Measurements from ENCODE around the gene ARHGEF17. TPM values are rescaled to one million over a fixed set of nuclear protein-coding genes. Genes with fewer than 3 reads are reported as not detected.

ARHGEF17 gene
- total RNA-seq, 1 donor from 2014 or later: 104 TPM

GRCh38 chr11:73295241-73295995 is 12.7 kb upstream of the ARHGEF17 start:
- TF ChIP-seq CTCF (IDR thresholded peaks at IDR 0.05): peak; percentile 92
- Mint-ChIP-seq H3K36me3 (ENCODE audit: unreplicated experiment) (no peaks in the 10 kb centered on the region), H3K9me3 (ENCODE audit: unreplicated experiment) (no peaks in the 10 kb centered on the region), H3K4me1 (ENCODE audit: unreplicated experiment) (peaks cover 5% of the 10 kb centered on the region), H3K4me3 (ENCODE audit: unreplicated experiment) (no peak overlapping the region), H3K27ac (ENCODE audit: unreplicated experiment) (no peak overlapping the region), H3K27me3 (ENCODE audit: unreplicated experiment) (peaks cover 3% of the 10 kb centered on the region)
- DNase-seq (ENCODE audit: extremely low spot score, unreplicated experiment): peak; percentile 92

- Mint-ChIP-seq H3K27me3 (ENCODE audit: unreplicated experiment) (peaks cover 3% of the 10 kb centered on the region), H3K4me1 (ENCODE audit: unreplicated experiment) (peaks cover 8% of the 10 kb centered on the region), H3K27ac (ENCODE audit: unreplicated experiment) (no peak overlapping the region), H3K9me3 (ENCODE audit: unreplicated experiment) (no peaks in the 10 kb centered on the region), H3K36me3 (ENCODE audit: unreplicated experiment) (no peaks in the 10 kb centered on the region), H3K4me3 (ENCODE audit: unreplicated experiment) (no peak overlapping the region)
- DNase-seq (ENCODE audit: extremely low spot score, unreplicated experiment): no peak
- TF ChIP-seq CTCF (IDR thresholded peaks at IDR 0.05): no peak
Observed at GRCh38 chr11:73295996-73296318, 12.1 kb upstream of the ARHGEF17 start.

- no peak overlapping the region for H3K4me3 Mint-ChIP-seq (ENCODE audit: unreplicated experiment)
- peaks cover 3% of the 10 kb centered on the region for H3K27me3 Mint-ChIP-seq (ENCODE audit: unreplicated experiment)
- no peaks in the 10 kb centered on the region for H3K36me3 Mint-ChIP-seq (ENCODE audit: unreplicated experiment)
- H3K27ac Mint-ChIP-seq (ENCODE audit: unreplicated experiment): no peak overlapping the region
- TF ChIP-seq CTCF (IDR thresholded peaks at IDR 0.05): no peak
- DNase-seq (ENCODE audit: extremely low spot score, unreplicated experiment): no peak
- H3K9me3 Mint-ChIP-seq (ENCODE audit: unreplicated experiment): no peaks in the 10 kb centered on the region
- peaks cover 8% of the 10 kb centered on the region for H3K4me1 Mint-ChIP-seq (ENCODE audit: unreplicated experiment)
Observed at GRCh38 chr11:73296501-73297230, 11.4 kb upstream of the ARHGEF17 start.

- no peak overlapping the region for H3K27ac Mint-ChIP-seq (ENCODE audit: unreplicated experiment)
- H3K9me3 Mint-ChIP-seq (ENCODE audit: unreplicated experiment): no peaks in the 10 kb centered on the region
- TF ChIP-seq CTCF (IDR thresholded peaks at IDR 0.05): no peak
- no peak overlapping the region for H3K4me3 Mint-ChIP-seq (ENCODE audit: unreplicated experiment)
- no peak for DNase-seq (ENCODE audit: extremely low spot score, unreplicated experiment)
- peaks cover 3% of the 10 kb centered on the region for H3K27me3 Mint-ChIP-seq (ENCODE audit: unreplicated experiment)
- H3K36me3 Mint-ChIP-seq (ENCODE audit: unreplicated experiment): no peaks in the 10 kb centered on the region
- H3K4me1 Mint-ChIP-seq (ENCODE audit: unreplicated experiment): peaks cover 8% of the 10 kb centered on the region
Observed at GRCh38 chr11:73297231-73297590, 10.9 kb upstream of the ARHGEF17 start.

GRCh38 chr11:73297702-73298101 is 10.4 kb upstream of the ARHGEF17 start:
- DNase-seq (ENCODE audit: extremely low spot score, unreplicated experiment): no peak
- Mint-ChIP-seq H3K9me3 (ENCODE audit: unreplicated experiment) (no peaks in the 10 kb centered on the region), H3K27ac (ENCODE audit: unreplicated experiment) (no peak overlapping the region), H3K27me3 (ENCODE audit: unreplicated experiment) (peaks cover 3% of the 10 kb centered on the region), H3K4me1 (ENCODE audit: unreplicated experiment) (peaks cover 8% of the 10 kb centered on the region), H3K4me3 (ENCODE audit: unreplicated experiment) (no peak overlapping the region), H3K36me3 (ENCODE audit: unreplicated experiment) (no peaks in the 10 kb centered on the region)
- no peak for TF ChIP-seq CTCF (IDR thresholded peaks at IDR 0.05)
